Caco-2 (cell line): ENCODE data around the gene TM4SF5. TPM values are rescaled to one million over a fixed set of nuclear protein-coding genes. Genes with fewer than 3 reads are reported as not detected.

Source experiments
- BruUV-seq: library from RNA; stranded (reverse); fragments of 400-500 nt; replicated peaks from 2 replicates; lab custom pipeline; 2021; lab: Mats Ljungman, UMichigan
- CTCF ChIA-PET: fragments of 300-600 bp; sonication (Branson Sonifier 250); formaldehyde crosslinking; loops from one replicate; lab custom pipeline; 2022; ENCODE audit warnings: antibody characterized with exemption; lab: Charles Lee
- POLR2A ChIA-PET: fragments of 300-600 bp; sonication (Branson Sonifier 250); formaldehyde crosslinking; loops from one replicate; lab custom pipeline; 2022; ENCODE audit warnings: antibody characterized with exemption; lab: Charles Lee
- DNase-seq, 2 experiments: peaks; one replicate each; pipeline versions ENCODE4 v3.0.0 to v3.0.0-alpha.2; 2020 to 2022
- H3K27me3 ChIP-seq: replicated peaks from 2 replicates; pipeline ENCODE4 v1.6.0; 2011; ENCODE audit warnings: low read length; ENCODE audit not compliant: control insufficient read depth, insufficient read depth
- H3K36me3 ChIP-seq: 2 replicates; pipeline ENCODE4 v1.5.1; 2011; ENCODE audit warnings: low read length; ENCODE audit not compliant: control insufficient read depth, insufficient read depth
- H3K4me1 ChIP-seq: fragments of 250-450 bp; sonication (Bioruptor Pico); 2 replicates; pipeline ENCODE4 v1.5.1; 2020; ENCODE audit warnings: mild to moderate bottlenecking
- H3K4me3 ChIP-seq: 2 replicates; pipeline ENCODE4 v1.5.1; 2011; ENCODE audit warnings: low read depth, mild to moderate bottlenecking, control low read depth, low read length
- H3K9me3 ChIP-seq: fragments of 250-450 bp; sonication (Bioruptor Pico); 2 replicates; pipeline ENCODE4 v1.5.1; 2020; ENCODE audit warnings: mild to moderate bottlenecking, moderate library complexity
- H3K27ac Mint-ChIP-seq: one replicate; pipeline ENCODE4 v1.8.0; 2022; ENCODE audit warnings: mixed read lengths; ENCODE audit not compliant: unreplicated experiment
- H3K27me3 Mint-ChIP-seq: one replicate; pipeline ENCODE4 v1.8.0; 2022; ENCODE audit warnings: mixed read lengths; ENCODE audit not compliant: insufficient read depth, unreplicated experiment
- H3K36me3 Mint-ChIP-seq: one replicate; pipeline ENCODE4 v1.8.0; 2022; ENCODE audit warnings: mild to moderate bottlenecking, mixed read lengths; ENCODE audit not compliant: insufficient read depth, unreplicated experiment
- H3K4me1 Mint-ChIP-seq: one replicate; pipeline ENCODE4 v1.8.0; 2022; ENCODE audit warnings: low read depth, mixed read lengths; ENCODE audit not compliant: unreplicated experiment
- H3K4me3 Mint-ChIP-seq: one replicate; pipeline ENCODE4 v1.8.0; 2022; ENCODE audit warnings: mild to moderate bottlenecking, moderate library complexity, mixed read lengths; ENCODE audit not compliant: unreplicated experiment
- H3K9me3 Mint-ChIP-seq: one replicate; pipeline ENCODE4 v1.8.0; 2022; ENCODE audit warnings: mixed read lengths; ENCODE audit not compliant: unreplicated experiment
- CTCF ChIP-seq, 2 experiments: fragments of 200-600 bp in 1 of 2; IDR thresholded peaks; 1 replicate in 1 of 2; 2 replicates in 1 of 2; pipeline versions ENCODE4 v1.5.1 to v1.8.0; 2011 to 2022; ENCODE audit warnings: antibody characterized with exemption in 1 of 2, control low read depth in 1 of 2, inconsistent platforms in 1 of 2, low read depth in 1 of 2, low read length in 1 of 2, mild to moderate bottlenecking in 1 of 2, moderate library complexity in 1 of 2; ENCODE audit not compliant: insufficient read depth in 1 of 2, severe bottlenecking in 1 of 2, unreplicated experiment in 1 of 2
- intact Hi-C: fragments of 100-400 bp; cut with micrococcal nuclease; formaldehyde crosslinking; loops from one replicate; pipeline ENCODE4 v1.10.0; 2022; ENCODE audit not compliant: unreplicated experiment
- total RNA-seq: library from RNA; stranded (reverse); gene quantifications from 2 replicates; pipeline ENCODE4 v1.2.3, GENCODE V29; 2022

TM4SF5 gene
- total RNA-seq, 1 experiment from 2014 or later: 9.9 TPM

- Mint-ChIP-seq H3K4me1 (no peaks in the 10 kb centered on the region), H3K36me3 (no peaks in the 10 kb centered on the region), H3K27me3 (no peaks in the 10 kb centered on the region), H3K27ac (no peak overlapping the region), H3K4me3 (no peak overlapping the region), H3K9me3 (no peaks in the 10 kb centered on the region)
- H3K4me1 ChIP-seq: no peaks in the 10 kb centered on the region
- ChIA-PET CTCF (no interaction called here), POLR2A (no interaction called here)
- no peak overlapping the region for H3K4me3 ChIP-seq
- no peak for TF ChIP-seq CTCF (IDR thresholded peaks at IDR 0.05; ENCODE audit: insufficient read depth in 1 of 2, low read depth in 1 of 2, low read length in 1 of 2, severe bottlenecking in 1 of 2, unreplicated experiment in 1 of 2)
- no peaks in the 10 kb centered on the region for H3K9me3 ChIP-seq
- H3K27me3 ChIP-seq: no peaks in the 10 kb centered on the region
- no TSS peak for BruUV-seq
- DNase-seq: no peak
- no peaks in the 10 kb centered on the region for H3K36me3 ChIP-seq
- intact Hi-C loops: no loop called here
Measured at GRCh38 chr17:4748686-4749085, 23.0 kb upstream of the TM4SF5 start.

GRCh38 chr17:4750606-4751005 lies 21.1 kb upstream of the TM4SF5 start:
- Mint-ChIP-seq H3K36me3 (no peaks in the 10 kb centered on the region), H3K27me3 (no peaks in the 10 kb centered on the region), H3K9me3 (no peaks in the 10 kb centered on the region), H3K4me3 (no peak overlapping the region), H3K4me1 (no peaks in the 10 kb centered on the region), H3K27ac (no peak overlapping the region)
- ChIA-PET CTCF (no interaction called here), POLR2A (no interaction called here)
- Histone ChIP-seq H3K27me3 (no peaks in the 10 kb centered on the region), H3K4me3 (no peak overlapping the region), H3K36me3 (no peaks in the 10 kb centered on the region), H3K9me3 (no peaks in the 10 kb centered on the region), H3K4me1 (no peaks in the 10 kb centered on the region)
- intact Hi-C loops: no loop called here
- no peak for DNase-seq
- no peak for TF ChIP-seq CTCF (IDR thresholded peaks at IDR 0.05; ENCODE audit: insufficient read depth in 1 of 2, low read depth in 1 of 2, low read length in 1 of 2, severe bottlenecking in 1 of 2, unreplicated experiment in 1 of 2)
- no TSS peak for BruUV-seq

- H3K36me3 ChIP-seq: no peaks in the 10 kb centered on the region
- H3K9me3 Mint-ChIP-seq: no peaks in the 10 kb centered on the region
- no peak for TF ChIP-seq CTCF (IDR thresholded peaks at IDR 0.05; ENCODE audit: insufficient read depth in 1 of 2, low read depth in 1 of 2, low read length in 1 of 2, severe bottlenecking in 1 of 2, unreplicated experiment in 1 of 2)
- H3K4me3 Mint-ChIP-seq: no peak overlapping the region
- H3K4me1 ChIP-seq: no peaks in the 10 kb centered on the region
- POLR2A ChIA-PET: no interaction called here
- no TSS peak for BruUV-seq
- no peak for DNase-seq
- H3K4me3 ChIP-seq: no peak overlapping the region
- H3K4me1 Mint-ChIP-seq: no peaks in the 10 kb centered on the region
- no peaks in the 10 kb centered on the region for H3K27me3 ChIP-seq
- intact Hi-C loops: no loop called here
- H3K27me3 Mint-ChIP-seq: no peaks in the 10 kb centered on the region
- H3K36me3 Mint-ChIP-seq: no peaks in the 10 kb centered on the region
- H3K27ac Mint-ChIP-seq: no peak overlapping the region
- H3K9me3 ChIP-seq: no peaks in the 10 kb centered on the region
- CTCF ChIA-PET: no interaction called here
Measured at GRCh38 chr17:4751932-4752331, 19.8 kb upstream of the TM4SF5 start.
